HG02870 (cell line): ENCODE results near the gene APOBR.
"Not testable (repeated sequence)": the region's sequence is repeated elsewhere in the genome, so short reads cannot be mapped to it uniquely, and the experiment has no call there.

ENCODE experiments used
- ATAC-seq: cut with Tn5 transposase; IDR thresholded peaks from one replicate; pipeline ENCODE4 v1.9.1; 2021; ENCODE audit warnings: mild to moderate bottlenecking, moderate library complexity; ENCODE audit not compliant: unreplicated experiment

APOBR gene

GRCh38 chr16:28494121-28494851, at the start of gene APOBR:
Gene APOBR, plus strand, starts transcription at chr16:28494643. Its CDS starts 39 bp downstream, at chr16:28494682.
- ATAC-seq = peak; percentile 47

- not testable (repeated sequence) for ATAC-seq
Observed at GRCh38 chr16:28446388-28446787, 48.1 kb upstream of the APOBR start.

- ATAC-seq = not testable (repeated sequence)
Observed at GRCh38 chr16:28447081-28447480, 47.4 kb upstream of the APOBR start.

- ATAC-seq = no peak
Observed at GRCh38 chr16:28473714-28474265, 20.7 kb upstream of the APOBR start.

GRCh38 chr16:28475221-28475620, 19.2 kb upstream of the APOBR start:
- ATAC-seq = no peak

GRCh38 chr16:28477311-28477920, 17.0 kb upstream of the APOBR start:
- no peak for ATAC-seq

- ATAC-seq = no peak
Observed at GRCh38 chr16:28478506-28479180, 15.8 kb upstream of the APOBR start.

- ATAC-seq = no peak
Observed at GRCh38 chr16:28482026-28482425, 12.4 kb upstream of the APOBR start.

- not testable (repeated sequence) for ATAC-seq
Observed at GRCh38 chr16:28483361-28483760, 11.1 kb upstream of the APOBR start.

- no peak for ATAC-seq
Observed at GRCh38 chr16:28486266-28486665, 8.2 kb upstream of the APOBR start.

- no peak for ATAC-seq
Observed at GRCh38 chr16:28491230-28491969, 3.0 kb upstream of the APOBR start.

GRCh38 chr16:28491970-28492474, 2.4 kb upstream of the APOBR start, which contains the start of gene CLN3:
Gene CLN3, minus strand, starts transcription at chr16:28492074. Its CDS starts 315 bp downstream, at chr16:28491759.
- ATAC-seq = peak; percentile 76

GRCh38 chr16:28492511-28492910, 1.9 kb upstream of the APOBR start:
- no peak for ATAC-seq

- ATAC-seq = no peak
Observed at GRCh38 chr16:28495098-28495793, 803 bp downstream of the APOBR start.

- ATAC-seq = no peak
Observed at GRCh38 chr16:28495795-28496749, 1.6 kb downstream of the APOBR start.

- no peak for ATAC-seq
Observed at GRCh38 chr16:28496844-28497243, 2.4 kb downstream of the APOBR start.

- no peak for ATAC-seq
Observed at GRCh38 chr16:28497386-28497785, 2.9 kb downstream of the APOBR start.

GRCh38 chr16:28497861-28498599, 3.6 kb downstream of the APOBR start:
- no peak for ATAC-seq
